ENCODE data around the gene AKAP11.

AKAP11 gene

DNA sequence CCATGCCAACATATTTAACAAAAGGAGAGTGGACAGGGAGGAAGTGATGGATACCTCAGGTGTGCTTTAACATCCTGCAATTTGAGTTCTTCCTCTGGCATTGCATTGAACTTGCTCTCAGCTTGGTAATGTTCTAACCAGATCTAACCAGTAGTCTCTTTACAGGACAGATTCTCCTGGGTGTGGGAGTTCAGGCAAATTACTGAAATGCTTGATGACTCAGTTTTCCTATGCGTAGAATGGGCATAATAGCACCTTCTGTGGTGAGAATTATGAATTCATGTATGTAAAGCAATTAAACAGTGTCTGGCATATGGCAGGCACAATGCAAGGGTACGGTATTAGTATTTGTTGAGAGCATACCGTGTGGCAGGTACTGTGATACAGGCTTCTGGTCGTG, 3.6 kb downstream of the AKAP11 start:
- no peak for DNase-seq

DNA sequence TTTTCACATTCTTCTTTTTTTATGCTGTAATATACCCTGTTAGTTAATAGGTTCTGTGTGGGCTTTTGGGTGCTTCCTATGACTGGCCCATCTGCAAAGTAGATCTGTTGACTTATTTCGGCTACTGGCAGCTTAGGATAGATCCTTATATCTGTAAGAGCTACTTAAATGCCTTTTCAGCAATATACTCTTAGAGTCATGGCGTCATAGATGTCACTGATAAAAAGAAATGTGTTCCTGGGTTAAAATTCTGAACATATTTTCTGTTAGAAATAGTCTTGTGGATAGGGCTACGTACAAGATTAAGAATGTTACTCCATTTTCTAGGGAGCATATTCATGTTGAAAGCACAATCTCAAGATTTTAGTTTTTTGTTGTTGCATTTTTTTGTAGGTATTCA, 4.7 kb downstream of the AKAP11 start:
- DNase-seq, result no peak

DNA sequence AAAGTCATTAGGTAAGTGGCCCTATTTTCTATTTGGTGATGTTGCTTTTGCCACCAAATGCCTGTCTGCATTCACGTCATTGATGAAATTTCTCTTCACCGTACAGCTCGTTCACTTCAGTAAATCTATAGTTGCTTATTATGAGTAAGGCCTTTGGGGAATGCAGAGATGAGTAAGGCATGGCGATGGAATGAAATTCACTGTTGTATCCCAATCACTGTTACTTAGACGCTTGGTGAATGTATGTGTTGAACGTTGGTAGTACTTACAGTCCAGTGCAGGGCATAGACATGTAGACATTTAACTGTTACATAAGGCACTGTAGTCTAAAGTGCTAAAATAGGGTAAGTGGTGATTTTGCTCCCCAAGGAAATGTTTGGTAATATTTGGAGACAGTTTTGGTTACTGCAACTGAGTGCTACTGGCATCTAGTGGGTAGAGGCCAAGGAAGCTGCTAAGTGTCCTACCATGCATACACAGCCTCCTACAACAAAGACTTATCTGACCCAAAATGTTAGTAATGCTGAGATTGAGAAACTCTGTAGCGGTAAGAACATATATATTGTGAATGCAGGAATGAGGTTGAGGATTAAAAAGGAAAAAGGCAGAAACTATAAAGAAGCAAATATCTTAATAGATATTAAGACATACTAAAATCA, 5.8 kb downstream of the AKAP11 start:
- no peak for DNase-seq

DNA sequence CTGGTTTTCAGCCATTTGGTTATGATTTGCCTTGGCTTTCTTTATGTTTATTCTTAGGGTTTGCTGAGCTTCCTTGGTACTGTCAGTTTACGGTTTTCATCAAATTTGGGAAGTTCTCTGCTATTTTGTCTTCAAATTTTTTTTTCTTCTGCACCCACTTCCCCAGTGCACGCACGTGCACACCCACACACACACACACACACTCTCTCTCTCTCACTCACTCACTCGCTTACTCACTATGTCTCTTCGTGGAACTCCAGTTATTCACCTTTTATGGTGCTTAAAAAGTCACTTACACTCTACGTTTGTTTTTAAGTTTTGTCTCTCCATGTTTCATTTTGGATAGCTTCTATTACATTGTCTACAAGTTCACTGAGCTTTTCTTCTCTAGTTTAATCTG, 7.1 kb downstream of the AKAP11 start:
- no peak for DNase-seq

DNA sequence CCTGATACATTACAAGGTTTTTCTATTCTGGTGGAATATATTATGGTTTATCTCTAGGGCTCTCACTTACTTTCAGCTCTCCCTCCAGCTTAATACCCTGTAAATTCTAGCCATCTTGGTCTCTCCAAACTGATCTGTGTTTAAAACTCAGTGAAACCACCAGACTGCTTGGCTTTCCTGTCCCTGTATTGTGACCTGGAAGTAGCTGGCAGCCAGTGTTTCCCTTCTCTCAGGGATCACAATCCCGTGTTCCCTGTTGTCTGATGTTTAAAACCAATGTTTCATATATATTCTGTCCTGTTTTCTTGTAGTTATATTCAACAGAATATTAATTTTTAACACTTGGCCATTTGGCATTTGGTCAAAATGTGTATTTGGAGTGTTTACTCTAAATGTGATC, 8.0 kb downstream of the AKAP11 start:
- no peak for DNase-seq

DNA sequence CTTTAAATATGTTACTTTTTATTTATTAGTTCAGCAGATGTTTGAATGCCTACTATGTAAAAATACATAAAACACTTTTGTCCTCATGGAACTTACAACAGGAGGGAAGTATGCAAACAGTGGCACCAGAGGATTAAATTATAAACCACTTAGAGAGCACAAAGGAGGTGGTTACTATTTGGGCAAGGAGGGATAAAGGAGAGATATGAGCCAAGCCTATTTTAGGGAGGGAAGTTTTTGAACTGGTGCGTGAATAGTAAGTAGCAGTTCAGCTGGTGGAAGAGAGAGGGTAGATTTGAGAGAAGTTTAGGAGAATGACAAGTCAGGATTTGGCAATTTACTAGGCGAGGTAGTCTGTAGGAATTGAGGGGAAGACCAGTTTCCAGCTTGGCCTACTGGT, 8.6 kb downstream of the AKAP11 start:
- no peak for DNase-seq

DNA sequence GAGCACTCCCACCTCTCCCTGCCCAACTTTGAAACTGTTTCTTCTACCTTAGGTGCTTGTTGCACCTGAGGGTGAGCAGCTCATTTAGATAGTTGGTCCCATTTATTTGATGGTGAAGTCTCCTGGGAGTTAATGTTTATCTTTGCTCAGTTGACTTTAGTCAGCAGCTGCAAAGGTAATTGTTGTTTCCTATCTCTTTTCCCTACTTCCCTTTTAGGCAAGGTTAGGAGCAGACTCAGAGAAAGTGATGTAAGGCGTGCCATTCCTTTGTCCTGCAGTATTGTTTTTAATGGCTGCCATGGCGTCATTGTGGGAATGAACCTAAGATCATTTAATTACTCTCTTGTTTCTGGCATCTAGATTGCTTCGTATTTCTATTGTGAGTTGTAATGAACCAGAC, 11.6 kb downstream of the AKAP11 start:
- no peak for DNase-seq

DNA sequence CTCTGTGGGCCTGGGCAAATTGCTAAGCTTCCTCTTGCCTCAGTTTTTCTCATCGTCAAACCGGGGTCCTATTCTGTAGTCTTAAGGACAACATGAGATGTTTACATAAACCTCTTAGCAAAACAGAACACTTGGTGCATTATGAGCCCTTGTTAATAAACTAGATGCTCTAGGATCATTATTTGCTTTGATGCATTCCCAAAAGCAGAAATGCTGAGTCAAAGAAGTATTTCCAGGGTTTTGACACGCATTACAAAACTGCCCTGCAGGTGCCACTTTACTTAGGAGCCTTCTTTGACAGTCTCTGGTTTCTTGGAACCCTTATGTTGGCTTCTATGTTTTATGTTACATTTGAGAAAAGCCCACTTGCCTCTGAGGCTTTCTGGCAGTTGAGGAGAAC, 12.1 kb downstream of the AKAP11 start:
- DNase-seq, result no peak

DNA sequence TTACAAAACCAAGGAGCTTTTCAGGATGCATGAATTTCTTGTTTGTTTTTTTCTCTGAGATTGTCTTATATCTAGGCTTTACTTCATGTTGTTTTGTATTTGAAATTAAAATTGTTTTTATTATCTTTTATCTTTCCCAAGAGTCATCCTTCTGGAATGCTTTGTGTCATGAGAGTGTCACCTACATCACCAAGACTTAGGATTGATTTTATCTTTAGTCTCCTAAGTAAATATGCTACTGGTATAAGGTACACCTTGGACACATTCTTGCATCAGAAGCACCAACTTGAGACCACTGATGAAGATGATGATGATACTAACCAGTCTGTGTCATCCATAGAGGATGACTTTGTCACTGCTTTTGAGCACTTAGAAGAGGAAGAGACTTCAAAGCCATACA, 26.4 kb downstream of the AKAP11 start:
- no peak for DNase-seq

DNA sequence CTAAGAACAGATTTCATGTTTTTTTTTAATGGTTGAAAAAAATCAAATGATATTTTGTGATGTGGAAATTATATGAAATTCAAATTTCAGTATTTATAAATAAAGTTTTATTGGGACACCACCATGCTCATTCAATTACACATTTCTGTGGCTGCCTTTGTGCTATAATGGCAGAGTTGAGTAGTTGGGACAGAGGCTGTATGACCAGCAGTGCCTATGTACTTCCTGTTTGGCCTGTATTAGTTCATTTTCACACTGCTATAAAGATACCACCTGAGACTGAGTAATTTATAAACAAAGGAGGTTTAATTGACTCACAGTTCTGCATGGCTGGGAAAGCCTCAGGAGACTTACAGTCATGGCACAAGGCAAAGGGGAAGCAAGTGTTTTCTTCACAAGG, 33.6 kb downstream of the AKAP11 start:
- no peak for DNase-seq

DNA sequence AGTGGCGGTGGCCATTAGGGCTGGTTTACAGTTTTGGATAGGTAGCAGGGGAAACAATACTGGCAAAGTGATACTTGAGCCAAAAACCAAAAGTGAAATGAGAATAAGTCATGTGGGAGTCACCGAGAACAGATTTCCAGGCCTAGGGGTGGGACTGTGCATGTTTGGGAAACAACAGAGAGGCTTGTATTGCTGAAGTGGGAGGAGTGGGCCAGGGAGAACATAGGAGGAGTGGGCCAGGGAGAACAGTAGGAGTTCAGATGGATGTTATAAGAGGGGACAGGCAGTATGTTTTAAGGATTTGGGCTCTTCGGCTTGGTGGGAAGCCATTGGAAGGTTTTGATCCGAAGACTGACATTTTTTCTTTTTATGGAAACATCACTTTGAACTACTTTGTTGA, 35.5 kb downstream of the AKAP11 start:
- no peak for DNase-seq

DNA sequence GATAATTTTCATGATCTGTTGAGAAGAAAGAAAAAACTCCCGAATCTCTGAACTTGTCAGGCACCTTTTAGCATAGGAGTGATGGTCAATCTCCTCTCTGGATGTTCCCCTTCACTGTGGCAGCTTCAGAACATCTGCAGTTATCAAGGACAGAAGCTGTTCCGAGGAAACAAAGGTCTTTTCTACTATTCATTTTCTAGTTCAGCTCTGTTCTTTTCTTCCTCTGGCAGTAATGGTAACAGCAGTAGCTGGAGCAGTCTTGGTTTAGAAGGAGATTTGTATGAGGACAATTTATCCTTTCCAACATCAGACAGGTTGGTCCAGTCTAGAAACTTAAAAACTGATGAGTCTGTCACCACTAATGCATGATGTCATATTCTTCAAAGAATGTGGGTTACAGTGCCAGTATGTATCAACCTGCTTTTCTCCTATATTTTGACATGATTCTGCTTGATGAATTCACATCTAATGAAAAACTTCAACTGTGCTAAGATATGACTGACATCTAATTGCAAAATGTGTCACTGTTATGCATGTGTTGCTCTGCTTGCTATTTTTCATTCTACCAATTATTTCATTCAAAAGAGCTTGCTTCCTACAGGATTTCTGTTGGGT, 41.0 kb downstream of the AKAP11 start:
- peak; percentile 16 for DNase-seq

DNA sequence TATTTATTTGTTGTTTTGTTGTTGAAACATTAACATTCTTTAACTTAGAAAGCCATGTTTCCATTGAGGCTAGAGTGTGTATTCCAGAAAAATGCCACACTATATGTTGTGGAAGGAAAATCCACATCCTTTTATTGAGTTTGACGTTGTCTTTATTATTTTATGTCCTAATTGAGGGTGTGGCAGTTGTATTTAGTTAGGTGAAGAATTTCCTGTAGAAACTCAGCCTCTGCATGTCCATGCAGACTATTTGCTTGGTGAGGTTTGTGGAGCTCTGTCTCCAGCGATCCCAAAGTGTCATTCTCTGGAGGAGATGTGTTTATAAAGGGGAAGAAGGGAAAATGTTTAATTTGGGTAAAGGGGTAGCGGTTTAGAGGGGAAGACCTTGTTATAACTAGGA, 46.6 kb downstream of the AKAP11 start:
- no peak for DNase-seq

DNA sequence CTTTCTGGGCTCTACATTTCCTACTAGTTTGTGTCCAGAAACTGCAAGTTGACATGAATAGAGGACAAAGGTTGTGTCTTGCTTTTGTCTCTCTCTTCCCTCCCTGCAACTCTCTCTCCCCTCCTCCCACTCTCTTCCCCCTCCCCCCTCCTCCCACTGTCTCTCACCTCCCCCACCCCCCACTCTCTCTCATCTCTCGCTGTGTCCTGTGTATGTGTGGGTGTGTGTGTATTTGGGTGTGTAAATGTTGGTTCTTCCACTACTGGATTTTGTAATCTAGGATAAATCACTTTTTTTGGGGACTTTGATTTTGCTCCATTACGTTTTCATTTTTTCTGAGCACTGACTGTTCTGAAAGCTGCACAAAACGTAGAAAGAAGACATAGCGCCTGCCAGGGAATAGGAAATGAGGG, 48.4 kb downstream of the AKAP11 start:
- no peak for DNase-seq

DNA sequence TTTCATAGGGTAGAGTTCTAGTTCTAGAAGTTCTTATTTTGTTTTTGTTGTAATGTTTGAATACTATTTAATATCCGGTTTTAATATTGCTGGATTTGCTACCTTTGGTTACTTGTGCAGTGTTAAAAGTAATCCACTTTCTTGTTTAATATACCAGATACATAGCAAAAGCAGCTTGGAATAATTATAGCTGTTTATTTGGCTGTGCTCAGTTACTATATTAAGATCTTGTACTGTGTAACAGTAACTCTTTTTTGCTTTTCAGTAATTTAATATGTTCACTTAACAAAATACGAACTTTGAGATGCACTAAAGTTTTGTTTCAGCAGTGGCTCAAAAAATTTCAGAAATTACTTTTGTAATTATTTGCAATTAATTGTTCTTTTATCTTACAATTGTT, 50.9 kb downstream of the AKAP11 start:
- no peak for DNase-seq

DNA sequence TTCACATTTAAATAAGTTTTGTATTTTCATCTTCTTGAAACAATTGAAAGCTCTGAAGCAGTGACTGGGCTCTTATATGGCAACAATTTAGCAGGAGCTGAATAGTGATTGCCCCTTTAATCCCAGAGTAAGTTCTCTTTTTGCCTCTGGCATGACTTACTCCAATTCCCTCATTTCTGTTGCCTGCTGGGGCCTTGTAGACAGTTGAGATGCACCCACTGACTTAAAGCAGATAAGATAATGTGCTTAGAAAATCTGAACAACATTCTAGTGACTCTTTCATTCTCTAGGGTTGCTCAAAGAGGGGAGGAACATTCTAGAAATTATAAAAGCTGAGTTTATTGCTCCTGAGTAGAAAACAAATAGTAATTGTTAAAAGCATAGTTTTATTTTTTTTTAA, 52.8 kb downstream of the AKAP11 start:
- DNase-seq, result no peak

DNA sequence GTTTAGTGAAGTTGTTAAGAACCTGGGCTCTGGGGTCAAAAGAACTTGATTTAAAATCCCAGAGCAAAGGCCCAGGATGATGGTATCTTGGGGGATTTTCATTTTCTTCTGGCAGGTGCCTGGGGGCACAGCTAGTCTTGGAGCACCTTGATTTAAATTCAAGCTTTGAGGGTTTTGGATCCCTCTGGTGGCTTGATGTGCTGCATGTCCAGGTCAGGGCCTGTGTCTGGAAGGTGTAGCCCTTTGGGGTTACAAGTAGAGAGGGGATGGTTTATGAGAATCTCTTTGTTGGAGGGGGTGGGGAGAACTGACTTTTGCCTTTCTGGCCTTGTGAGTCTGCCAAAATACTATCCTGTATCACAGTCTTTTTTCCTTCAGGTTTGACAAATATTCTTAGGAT, 55.8 kb downstream of the AKAP11 start:
- DNase-seq, result no peak

DNA sequence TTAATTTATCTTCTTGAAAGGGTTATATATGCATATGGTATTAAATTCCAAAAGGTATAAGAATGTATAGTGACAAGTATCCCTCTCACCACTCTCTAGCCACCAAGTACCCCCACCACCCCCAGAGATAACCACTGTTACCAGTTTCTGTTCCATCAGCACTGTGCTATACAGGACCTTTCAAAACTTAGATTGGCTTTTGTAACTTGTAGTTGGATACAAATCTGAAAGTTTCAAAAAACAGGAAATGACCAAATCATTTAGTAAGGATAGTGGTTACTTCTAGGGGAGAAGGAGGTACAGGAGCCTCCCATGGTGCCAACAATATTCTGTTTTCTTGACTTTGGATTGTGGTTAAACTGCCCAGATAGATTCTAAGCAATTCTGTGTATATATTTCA, 56.7 kb downstream of the AKAP11 start:
- DNase-seq, result no peak

DNA sequence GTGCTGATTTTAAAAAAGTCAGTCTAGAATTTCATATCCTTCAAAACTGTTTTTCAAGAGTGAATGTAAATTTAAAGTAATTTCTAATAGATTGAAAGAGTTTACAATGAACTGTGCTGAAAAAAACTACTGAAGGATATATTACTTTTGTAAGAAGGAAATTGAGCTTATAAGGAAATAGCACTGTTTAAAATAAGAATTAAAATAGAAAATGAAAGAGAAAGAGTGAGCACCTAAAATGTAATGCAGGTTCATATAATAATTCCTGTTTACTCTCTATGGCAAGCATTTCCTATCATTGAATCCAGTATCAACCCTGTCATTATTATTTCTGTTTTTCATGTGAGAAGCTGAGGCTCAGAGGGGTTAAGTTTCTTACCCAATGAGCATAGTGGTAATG, 57.3 kb downstream of the AKAP11 start:
- DNase-seq, result no peak

DNA sequence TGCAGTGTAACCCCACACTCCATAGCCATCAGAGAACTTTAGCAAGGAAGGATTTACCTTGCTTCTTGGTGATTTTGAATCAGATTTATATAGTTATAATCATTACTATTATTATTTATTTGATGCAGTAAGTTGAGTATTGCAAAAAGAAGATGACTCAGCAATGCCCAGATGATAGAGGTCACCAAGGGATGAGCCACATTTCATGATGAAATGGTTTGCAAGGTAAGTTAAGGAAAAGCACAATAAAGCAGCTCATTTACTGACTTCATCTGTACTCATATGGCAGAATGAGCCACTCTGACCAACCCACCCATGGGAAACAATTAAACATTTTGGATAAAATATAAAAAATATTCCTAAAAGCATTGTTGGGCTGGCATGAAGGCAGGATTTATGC, 59.1 kb downstream of the AKAP11 start:
- DNase-seq, result no peak

DNA sequence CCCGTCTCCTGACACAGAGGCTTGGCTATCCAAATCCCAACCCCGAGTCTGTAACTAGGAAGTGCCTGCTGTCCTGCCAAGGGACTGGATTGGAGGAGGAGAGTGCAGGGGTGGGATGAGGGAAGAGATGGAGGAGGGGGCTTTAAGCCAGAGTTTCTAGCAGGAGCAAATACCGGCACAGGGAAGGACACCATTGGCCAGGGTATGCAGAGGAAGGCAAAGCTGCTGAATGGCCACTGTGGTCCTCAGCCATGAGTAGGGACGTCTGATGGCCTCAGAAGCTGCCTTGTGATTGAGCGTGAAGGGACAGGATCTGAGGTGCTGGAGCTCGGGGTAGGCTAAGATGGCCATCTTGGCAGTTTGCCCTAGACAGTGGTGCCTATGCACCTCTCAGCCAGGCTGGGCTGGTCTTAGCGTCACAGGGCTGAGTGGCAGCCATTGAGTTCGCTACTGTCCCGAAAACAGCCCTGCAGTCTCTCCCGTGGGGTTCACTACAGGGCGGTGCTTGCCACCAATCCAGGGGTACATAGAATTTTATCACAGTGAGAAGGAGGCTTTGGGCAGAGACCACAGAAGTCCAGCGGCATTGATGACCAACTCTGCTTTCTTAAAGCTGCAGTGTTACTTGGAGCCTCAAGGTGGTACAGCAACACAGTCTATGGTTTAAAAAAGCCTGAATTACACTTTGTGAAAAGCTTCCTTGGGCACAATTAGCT, 61.8 kb downstream of the AKAP11 start:
- DNase-seq, result no peak

DNA sequence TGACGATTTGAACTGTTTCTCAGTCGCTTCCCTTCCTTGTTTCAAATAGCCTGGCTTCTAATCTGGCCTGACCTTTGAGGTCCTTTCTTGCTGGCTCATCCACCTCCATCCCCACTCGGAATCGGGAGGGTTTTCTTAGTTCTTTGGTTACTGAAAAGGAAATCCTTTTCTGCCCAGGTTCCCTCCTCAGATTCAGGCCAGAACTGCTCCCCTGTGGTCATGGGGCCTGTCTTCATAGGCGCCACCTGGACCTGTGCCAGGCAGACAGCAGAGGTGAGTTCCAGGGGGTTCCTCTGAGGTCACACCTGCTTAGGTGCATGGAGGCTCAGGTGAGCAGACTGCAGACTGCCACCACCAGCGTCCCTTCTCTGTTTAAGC, 62.4 kb downstream of the AKAP11 start:
- no peak for DNase-seq

DNA sequence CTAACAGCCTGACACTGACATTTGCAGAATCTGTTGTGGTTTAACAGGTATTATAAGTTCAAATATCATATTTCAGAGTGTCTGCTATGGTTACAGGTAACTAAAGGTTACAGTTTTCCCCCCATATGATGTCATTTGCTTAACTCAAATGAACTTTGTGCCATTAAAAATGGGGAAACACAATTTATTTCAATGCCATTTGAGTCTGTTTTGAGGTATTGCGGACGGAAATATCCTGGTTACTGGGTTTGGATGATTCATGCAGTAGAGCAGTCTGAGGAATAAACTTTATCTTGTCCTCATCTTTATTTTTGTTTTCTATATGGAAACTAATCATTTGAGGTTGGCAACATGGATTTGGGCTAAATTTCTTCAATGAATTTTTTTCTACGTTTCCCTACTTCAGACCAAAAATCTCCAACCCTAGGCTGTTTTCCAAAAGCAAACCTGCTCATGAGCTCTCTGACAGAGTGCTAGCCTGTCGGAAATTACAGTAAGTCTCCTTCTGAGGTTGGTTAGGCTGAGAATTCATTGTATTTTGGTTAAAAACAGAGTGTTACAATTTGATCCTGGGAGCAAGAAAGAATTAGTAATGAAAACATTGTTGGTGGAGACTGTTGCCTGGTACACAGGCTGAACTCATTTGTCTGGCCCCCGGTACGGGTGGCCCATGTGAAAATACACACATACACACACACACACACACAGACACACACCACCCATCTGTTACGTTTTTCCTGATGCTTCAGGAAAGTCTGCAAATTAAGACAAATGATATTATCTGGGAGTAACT, 66.1 kb downstream of the AKAP11 start:
- DNase-seq, result no peak

DNA sequence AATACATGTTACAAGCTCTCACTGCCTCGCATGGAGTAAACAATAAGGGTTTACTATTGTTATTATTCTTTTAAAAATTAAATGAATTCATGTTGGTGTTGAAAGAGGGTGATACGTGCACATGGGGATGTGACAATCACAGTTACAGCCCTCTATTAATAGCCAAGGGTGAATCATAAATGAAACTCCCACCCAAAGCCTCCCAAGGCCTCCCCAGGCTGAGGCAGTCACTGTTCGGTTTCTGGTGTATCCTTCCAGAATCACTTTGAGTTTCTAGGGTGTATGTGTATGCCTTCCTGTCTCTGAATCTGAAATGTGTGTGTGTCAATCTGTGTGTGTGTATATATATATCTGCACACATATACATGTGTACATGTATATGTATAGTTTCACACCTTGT, 73.4 kb downstream of the AKAP11 start:
- no peak for DNase-seq
